Heart right ventricle (tissue), 16 donors: ENCODE measurements around the gene PAPPA. TPM values are rescaled to one million over a fixed set of nuclear protein-coding genes. Genes with fewer than 3 reads are reported as not detected.

Experiments
- ATAC-seq, 8 donors: fragments of 200-7000 bp; cut with Tn5 transposase; one replicate each; pipeline ENCODE4 v1.9.1; 2020; ENCODE audit warnings: mild to moderate bottlenecking in 8 of 8, moderate library complexity in 8 of 8, moderate number of reproducible peaks in 1 of 8
- DNase-seq, 2 donors: peaks; one replicate each; pipeline ENCODE4 v3.0.0-alpha.2; 2020
- H3K27ac ChIP-seq, 10 donors: fragments of 200-600 bp; sonication (generic) in 2 of 10; one replicate each; pipeline versions ENCODE4 v1.5.0 to v1.8.0; 2020 to 2022; ENCODE audit warnings: mild to moderate bottlenecking in 3 of 10
- H3K27me3 ChIP-seq, 7 donors: fragments of 200-600 bp; one replicate each; pipeline ENCODE4 v1.8.0; 2021 to 2022; ENCODE audit warnings: mild to moderate bottlenecking in 2 of 7
- H3K36me3 ChIP-seq, 9 donors: fragments of 200-600 bp; sonication (generic) in 1 of 9; one replicate each; pipeline versions ENCODE4 v1.5.0 to v1.8.0; 2020 to 2022; ENCODE audit warnings: mild to moderate bottlenecking in 2 of 9
- H3K4me1 ChIP-seq, 9 donors: fragments of 200-600 bp; sonication (generic) in 1 of 9; one replicate each; pipeline versions ENCODE4 v1.5.0 to v1.8.0; 2020 to 2022; ENCODE audit warnings: mild to moderate bottlenecking in 4 of 9
- H3K4me3 ChIP-seq, 10 donors: fragments of 200-600 bp; sonication (generic) in 2 of 10; one replicate each; pipeline versions ENCODE4 v1.5.0 to v1.8.0; 2020 to 2022; ENCODE audit warnings: mild to moderate bottlenecking in 7 of 10, moderate library complexity in 2 of 10
- H3K9me3 ChIP-seq, 11 donors: fragments of 200-600 bp in 10 of 11; sonication (generic) in 2 of 11; one replicate each; pipeline versions ENCODE4 v1.5.0 to v1.8.0; 2013 to 2022; ENCODE audit warnings: mild to moderate bottlenecking in 2 of 11, control low read depth in 1 of 11, moderate library complexity in 1 of 11
- WGBS, 2 donors: extraction: QIAGEN DNeasy Blood & Tissue Kit; methylation state at CpG; one replicate each; pipeline ENCODE4 v1.1.7; 2013; ENCODE audit warnings: inconsistent platforms in 1 of 2; 5-methylcytosine and 5-hydroxymethylcytosine counted together
- intact Hi-C, 10 donors: fragments of 100-400 bp; cut with DNase I; formaldehyde crosslinking; loops; one replicate each; pipeline versions ENCODE4 v1.11.1 to v1.14.2; 2022
- polyA plus RNA-seq, 2 donors: library from polyadenylated mRNA; stranded (reverse); fragments of 200-250 nt; gene quantifications; one replicate each; pipeline ENCODE4 v1.2.3, GENCODE V29; 2013
- total RNA-seq, 10 donors: library from RNA; stranded (reverse); fragmentation: NEBNext Ultra II Directional in 3 of 10; extraction: Animal tissue kit (Norgen Biotek cat#: 25700) in 3 of 10; gene quantifications; one replicate each; pipeline versions ENCODE4 v1.2.1 to v1.2.4, GENCODE V29; 2021 to 2023
- TF ChIP-seq, protein P1 (sequence below), 9 donors: fragments of 200-600 bp; sonication (generic) in 2 of 9; IDR thresholded peaks; one replicate each; pipeline versions ENCODE4 v1.5.0 to v1.8.0; 2021 to 2022; ENCODE audit warnings: antibody characterized with exemption in 9 of 9, mild to moderate bottlenecking in 5 of 9, moderate library complexity in 1 of 9
- donor health status: Arrhythmogenic right ventricular cardiomyopathy.
- donor health status: ischemic (EF 13 %, LVEDD 7.1; RV severe dilation, severe dysfunction).
- donor health status: healthy with polysubstance abuse.
- donor health status: DM: no; HTN: yes; CAD: no.
- donor health status: DM: no; HTN: no; CAD: no.
- donor health status: ischemic (EF 25% LVEDD 6.9; RV normal size, moderate dysfunction).
- donor health status: ischemic (EF 25% LVEDD 5.7; RV mildly dilated, moderate dysfunction).
- donor health status: healthy.
- donor health status: DM: yes; HTN: yes; CAD: no.
- donor health status: Ischemic cardiomyopathy.
- donor health status: ischemic (EF 35%, LVEDD 5.7; RV mildly dilated, moderate dysfunction).
- donor health status: nonischemic (EF 11% LVEDD 7.7; RV severe dilation, severe dysfunction).
- donor health status: DM: yes; HTN: yes; CAD: no.
- donor health status: PGD.
- donor health status: ischemic (EF 29% LVEDD 5.4; RV normal size, mild dysfunction).
- donor health status: nonischemic (EF 23%, LVEDD 6.1; RV moderate dilation, normal function).

PAPPA gene
- total and polyA plus RNA-seq, 12 donors, result 0.15 to 3.4 (median 1.2) TPM

DNA sequence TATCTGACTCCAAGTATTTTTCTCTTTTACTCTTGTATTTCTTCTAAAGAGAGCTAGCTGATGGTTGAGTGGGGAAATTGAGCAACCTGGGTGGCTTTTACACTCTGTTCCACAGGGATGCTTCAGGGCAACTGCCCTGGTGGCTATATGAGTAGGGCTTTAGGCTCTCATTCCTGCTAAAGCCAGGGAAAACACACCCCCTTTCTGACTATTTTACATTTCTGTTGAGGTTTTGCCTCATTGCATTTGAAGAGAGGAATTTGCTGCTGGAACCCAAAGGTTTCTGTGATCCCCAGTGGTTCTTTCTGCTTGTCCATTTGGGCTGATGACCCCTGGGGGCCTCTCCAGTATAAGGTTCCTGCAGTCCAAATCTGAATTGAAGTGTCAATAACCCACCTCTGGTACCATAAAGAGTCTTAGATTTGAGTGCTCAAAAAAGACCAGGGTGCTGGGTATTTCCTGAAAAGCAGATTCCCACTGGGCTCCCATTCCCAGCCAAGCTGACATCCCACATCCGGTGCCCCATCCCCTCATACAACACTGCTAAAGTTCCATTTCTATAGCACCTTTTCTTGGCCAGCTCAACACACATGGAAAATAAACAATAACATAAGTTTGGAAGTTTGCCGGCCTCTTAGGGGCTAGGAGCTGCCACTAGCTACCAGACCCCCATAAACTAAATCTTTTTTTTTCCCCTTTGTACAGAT lies 59.5 kb downstream of the PAPPA start:
- no peak for DNase-seq
- Histone ChIP-seq H3K27me3 (no peaks in the 10 kb centered on the region), H3K9me3 (no peaks in the 10 kb centered on the region), H3K36me3 (peaks cover 0 to 16% (median 0%) of the 10 kb centered on the region in 9 donors), H3K4me3 (no peak overlapping the region), H3K4me1 (no peaks in the 10 kb centered on the region), H3K27ac (no peak overlapping the region)
- 60 to 70% methylated on average over 2 of the region's 2 CpGs for WGBS, 2 donors
- TF ChIP-seq, protein P1, sequence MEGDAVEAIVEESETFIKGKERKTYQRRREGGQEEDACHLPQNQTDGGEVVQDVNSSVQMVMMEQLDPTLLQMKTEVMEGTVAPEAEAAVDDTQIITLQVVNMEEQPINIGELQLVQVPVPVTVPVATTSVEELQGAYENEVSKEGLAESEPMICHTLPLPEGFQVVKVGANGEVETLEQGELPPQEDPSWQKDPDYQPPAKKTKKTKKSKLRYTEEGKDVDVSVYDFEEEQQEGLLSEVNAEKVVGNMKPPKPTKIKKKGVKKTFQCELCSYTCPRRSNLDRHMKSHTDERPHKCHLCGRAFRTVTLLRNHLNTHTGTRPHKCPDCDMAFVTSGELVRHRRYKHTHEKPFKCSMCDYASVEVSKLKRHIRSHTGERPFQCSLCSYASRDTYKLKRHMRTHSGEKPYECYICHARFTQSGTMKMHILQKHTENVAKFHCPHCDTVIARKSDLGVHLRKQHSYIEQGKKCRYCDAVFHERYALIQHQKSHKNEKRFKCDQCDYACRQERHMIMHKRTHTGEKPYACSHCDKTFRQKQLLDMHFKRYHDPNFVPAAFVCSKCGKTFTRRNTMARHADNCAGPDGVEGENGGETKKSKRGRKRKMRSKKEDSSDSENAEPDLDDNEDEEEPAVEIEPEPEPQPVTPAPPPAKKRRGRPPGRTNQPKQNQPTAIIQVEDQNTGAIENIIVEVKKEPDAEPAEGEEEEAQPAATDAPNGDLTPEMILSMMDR (IDR thresholded peaks at IDR 0.05), result no peak
- ATAC-seq, result no peak
- intact Hi-C loops, result no loop called here

DNA sequence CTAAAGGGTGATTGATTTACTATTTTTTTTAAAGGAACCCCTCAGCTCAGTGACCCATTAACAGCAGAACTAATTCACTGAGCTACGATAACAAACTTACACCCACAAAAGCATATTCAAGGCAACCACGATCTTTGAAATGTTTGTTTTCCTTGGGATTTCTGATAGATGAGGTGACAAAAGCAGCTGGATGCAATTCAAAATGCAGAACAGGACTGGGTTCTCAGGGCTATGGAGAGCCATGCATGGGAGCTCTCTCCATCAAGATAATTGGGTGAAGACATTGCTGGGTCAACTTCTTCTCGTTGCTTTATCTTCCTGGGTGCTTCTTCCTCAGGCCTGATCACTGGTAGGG lies 60.1 kb downstream of the PAPPA start:
- intact Hi-C loops, result no loop called here
- Histone ChIP-seq H3K36me3 (peaks cover 0 to 16% (median 0%) of the 10 kb centered on the region in 9 donors), H3K27ac (no peak overlapping the region), H3K4me1 (no peaks in the 10 kb centered on the region), H3K27me3 (no peaks in the 10 kb centered on the region), H3K4me3 (no peak overlapping the region), H3K9me3 (no peaks in the 10 kb centered on the region)
- 56 to 61% methylated on average over 3 of the region's 3 CpGs for WGBS, 2 donors
- TF ChIP-seq, protein P1 (IDR thresholded peaks at IDR 0.05), result no peak
- no peak for ATAC-seq
- no peak for DNase-seq

DNA sequence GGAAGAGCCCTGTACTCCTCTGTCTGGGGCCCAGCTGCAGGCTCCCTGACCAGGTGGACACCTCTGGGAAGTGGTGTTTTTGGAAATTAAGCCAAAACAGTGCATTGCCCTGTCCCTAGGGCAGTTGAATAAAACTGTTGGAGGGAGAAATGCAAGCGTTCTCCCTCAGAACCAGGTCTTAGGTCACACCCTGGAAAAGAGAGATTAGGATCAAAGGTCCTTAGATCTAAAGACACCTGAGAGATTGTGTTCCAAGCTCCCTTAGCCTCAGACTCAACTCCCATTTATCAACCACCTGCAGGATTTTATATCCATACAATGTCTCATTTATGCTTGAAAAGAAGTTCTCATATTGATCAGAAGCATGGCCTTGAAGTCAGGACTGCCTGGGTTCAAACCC lies 64.8 kb downstream of the PAPPA start:
- H3K9me3 ChIP-seq, result no peaks in the 10 kb centered on the region
- no peak overlapping the region for H3K27ac ChIP-seq
- H3K27me3 ChIP-seq, result no peaks in the 10 kb centered on the region
- ATAC-seq, result no peak
- DNase-seq, result no peak
- TF ChIP-seq, protein P1 (IDR thresholded peaks at IDR 0.05), result no peak
- 66 to 70% methylated on average over 1 of the region's 1 CpG for WGBS, 2 donors
- intact Hi-C loops, result no loop called here
- peaks cover 0 to 10% (median 0%) of the 10 kb centered on the region in 9 donors for H3K36me3 ChIP-seq
- no peak overlapping the region for H3K4me3 ChIP-seq
- no peaks in the 10 kb centered on the region for H3K4me1 ChIP-seq

DNA sequence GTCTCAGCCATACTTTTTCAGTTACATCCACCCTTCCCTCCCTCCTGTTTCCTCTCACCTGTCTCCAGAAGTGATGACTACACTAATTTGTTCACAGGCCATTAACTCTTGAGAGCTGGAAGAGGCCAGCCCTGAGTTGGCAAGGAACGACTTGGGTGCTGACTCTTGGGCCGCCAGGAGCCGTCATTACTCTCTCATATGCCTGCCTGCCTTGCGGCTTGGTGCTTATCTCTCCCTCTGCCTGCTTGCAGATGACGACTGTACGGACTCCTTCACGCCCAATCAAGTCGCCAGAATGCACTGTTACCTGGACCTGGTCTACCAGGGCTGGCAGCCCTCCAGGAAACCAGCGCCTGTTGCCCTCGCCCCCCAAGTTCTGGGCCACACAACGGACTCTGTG lies 66.1 kb downstream of the PAPPA start:
- H3K27ac ChIP-seq, result no peak overlapping the region
- DNase-seq (peak in 1 of 2 donors; percentile 16), ATAC-seq (peak in 5 of 8 donors; percentile 56 to 80 (median 68))
- whole genome bisulfite sequencing, 2 donors, result 41 to 52% methylated on average over 11 of the region's 11 CpGs
- no peaks in the 10 kb centered on the region for H3K4me1 ChIP-seq
- intact Hi-C loops, result no loop called here
- H3K36me3 ChIP-seq, result peaks cover 0 to 10% (median 0%) of the 10 kb centered on the region in 9 donors
- TF ChIP-seq, protein P1 (IDR thresholded peaks at IDR 0.05), result peak in 2 of 9 donors; percentile 4 to 28
- no peaks in the 10 kb centered on the region for H3K9me3 ChIP-seq
- H3K4me3 ChIP-seq, result no peak overlapping the region
- H3K27me3 ChIP-seq, result no peaks in the 10 kb centered on the region
